Retina (tissue), 1 donor: ENCODE measurements around the gene GTF2F1.
"Not testable (repeated sequence)": the region's sequence is repeated elsewhere in the genome, so short reads cannot be mapped to it uniquely, and the experiment has no call there.

ENCODE experiments used
- DNase-seq: peaks from one replicate; pipeline ENCODE4 v3.0.0-alpha.2; 2016

Gene GTF2F1

DNA sequence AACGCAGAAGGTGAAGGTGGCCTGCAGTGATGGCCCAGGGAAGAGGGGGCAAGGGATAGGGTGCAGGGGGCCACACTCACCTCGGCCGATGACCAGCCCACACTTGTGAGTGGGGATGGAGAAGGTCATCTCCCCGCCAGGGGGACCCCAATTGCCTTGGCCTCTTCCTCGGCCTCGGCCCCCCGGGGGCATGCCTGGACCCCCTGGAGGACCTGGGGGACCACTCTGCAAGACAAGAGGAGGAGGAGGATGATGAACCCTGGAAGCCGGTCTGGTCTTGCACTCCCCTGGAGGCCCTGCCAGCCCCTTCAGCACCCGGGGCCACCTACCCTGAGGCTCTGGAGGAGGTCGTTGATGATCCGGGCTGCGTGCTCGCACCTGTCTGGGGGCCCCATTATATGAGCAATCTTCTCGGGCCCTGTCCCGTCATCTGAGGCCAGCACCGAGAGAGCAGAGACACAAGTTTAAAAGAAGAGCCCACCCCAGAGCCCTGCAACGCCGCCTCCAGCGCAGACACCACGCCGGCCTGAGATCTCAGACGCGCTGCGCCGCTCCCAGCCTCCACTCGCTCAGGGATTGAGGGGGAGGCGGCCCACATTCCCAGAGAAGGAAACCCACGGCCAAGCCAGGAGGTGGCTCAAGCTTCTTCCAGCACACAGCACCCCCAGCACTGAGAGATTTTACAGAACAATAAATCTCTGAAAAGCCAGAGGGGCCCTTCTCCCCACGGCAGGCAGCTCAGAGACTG, 23.9 kb upstream of the GTF2F1 start:
- DNase-seq = no peak

DNA sequence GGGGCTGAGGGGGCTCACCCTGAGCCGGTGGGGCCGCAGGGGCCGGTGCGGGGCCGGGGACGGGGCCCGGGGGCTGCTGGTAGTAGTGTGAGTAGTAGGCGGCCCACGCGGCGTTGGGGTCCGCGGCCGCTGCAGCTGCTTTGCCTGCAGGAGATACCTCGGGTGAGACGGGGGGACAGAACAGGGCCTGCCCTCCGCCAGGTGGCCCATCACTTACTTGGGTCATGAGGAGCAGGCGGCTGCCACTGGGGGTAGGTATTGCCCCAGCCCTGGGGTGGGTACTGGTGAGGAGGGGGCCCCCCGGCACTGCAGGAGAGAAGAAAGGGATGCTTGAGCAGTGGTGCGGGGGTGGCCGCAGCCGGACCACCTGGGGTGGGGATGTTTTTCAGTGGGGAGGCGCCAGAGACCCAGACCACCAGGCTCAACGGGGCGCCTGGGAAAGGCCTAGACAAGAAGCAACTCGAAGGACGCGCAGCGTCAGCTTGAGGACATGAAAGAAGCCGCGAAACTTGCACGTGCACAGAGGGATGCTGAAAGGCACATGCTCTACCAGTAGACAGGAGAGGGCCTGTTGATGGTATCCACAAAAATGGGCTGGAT, 22.7 kb upstream of the GTF2F1 start:
- no peak for DNase-seq

DNA sequence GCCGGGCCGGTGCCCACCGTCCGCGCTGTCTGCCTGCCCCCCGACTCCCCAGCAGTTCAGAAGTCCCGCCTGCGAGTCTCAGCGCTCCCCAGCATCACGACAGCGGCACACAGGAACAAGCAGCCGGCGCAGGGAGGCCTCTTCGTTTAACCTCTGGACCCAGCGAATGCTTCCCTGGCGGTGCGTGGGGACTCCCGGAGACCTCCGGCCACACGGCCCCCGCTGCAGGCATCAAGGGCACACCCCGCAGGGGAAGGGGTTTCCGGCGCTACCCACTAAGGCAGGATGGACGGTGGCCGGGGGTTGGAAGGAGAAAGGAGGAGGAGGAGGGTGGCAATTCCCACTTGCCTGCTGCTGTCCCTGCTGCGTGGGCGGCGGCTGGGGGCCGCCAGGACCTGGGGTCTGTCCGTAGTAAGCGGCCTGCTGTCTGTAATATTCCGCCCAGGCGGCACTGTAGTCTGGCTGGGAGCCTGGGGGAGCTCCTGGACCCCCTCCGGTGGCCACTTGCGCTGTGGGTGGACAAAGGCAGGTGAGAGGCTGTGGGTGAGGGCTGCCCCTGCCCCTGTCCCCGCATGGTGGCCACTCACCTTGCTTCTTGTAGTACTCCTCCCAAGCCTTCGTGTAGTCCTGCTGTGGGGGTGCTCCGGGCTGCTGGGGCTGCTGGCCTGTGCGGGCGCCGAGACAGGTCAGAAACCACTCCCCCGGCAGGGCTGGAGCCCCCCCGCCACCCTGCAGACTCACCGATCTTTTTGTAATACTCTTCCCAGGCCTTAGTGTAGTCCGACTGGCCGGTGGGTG, 22.0 kb upstream of the GTF2F1 start:
- no peak for DNase-seq

DNA sequence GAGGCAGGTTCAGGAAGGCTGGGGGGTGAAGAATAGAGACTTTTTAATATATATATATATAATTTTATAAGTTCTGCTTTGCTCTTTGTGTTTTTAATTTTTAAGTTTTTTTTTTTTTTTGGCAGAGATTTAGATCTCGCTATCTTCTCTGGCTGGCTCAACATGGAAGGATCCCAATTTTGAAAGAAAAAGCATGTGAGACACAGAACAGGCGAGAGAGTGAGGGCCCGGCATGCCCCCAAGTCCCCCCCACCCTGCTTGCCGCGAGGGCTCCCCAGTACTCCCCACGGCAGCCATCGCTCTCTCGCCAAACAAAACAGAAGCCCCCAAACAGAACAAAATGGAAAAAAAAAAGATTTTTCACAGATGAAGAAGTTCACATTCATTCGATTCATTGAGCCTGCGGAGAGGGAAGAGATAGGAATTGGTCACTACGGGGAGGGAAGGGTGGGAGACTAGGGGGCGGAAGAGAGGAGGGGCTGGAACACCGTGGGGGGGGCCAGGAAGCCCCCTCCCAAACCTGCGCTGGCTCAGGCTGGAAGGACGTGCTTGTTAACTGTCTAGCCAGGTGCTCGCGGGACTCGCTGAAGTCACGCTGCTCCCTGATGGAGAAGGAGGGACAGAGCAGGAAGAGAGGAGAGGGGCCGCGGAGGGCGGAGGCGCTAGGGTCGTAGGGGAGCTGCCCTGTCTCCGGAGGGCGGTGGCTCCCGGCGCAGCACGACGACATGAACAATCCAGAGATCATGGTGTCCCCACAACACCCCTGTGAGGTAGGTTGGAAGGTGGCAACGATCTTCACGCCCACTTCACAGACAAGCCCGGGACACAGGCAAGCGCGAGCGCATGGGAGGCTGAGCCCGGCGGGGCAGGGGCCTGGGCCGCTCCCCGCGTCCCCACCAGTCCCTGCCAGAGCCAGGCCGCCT, 21.0 kb upstream of the GTF2F1 start:
- DNase-seq = no peak

DNA sequence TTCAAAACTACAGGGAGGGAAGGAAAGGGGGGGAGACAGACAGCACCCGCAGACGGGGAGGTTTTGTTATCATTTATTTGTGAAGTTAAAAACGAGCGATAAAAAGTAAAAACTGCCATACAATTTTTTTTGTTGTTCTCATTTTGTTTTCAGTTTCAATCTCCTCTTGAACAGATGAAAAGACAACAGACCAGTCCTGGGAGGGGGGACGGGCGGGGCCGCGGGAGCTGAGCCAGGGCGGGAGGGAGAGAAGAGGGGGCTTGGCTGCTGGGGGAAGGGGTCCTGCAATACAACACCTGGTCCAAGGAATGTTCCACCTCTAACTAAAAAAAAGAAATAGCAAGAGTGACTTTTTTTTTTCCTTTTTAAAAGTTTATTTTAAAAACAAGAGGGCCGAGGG, 20.3 kb upstream of the GTF2F1 start:
- DNase-seq = no peak

DNA sequence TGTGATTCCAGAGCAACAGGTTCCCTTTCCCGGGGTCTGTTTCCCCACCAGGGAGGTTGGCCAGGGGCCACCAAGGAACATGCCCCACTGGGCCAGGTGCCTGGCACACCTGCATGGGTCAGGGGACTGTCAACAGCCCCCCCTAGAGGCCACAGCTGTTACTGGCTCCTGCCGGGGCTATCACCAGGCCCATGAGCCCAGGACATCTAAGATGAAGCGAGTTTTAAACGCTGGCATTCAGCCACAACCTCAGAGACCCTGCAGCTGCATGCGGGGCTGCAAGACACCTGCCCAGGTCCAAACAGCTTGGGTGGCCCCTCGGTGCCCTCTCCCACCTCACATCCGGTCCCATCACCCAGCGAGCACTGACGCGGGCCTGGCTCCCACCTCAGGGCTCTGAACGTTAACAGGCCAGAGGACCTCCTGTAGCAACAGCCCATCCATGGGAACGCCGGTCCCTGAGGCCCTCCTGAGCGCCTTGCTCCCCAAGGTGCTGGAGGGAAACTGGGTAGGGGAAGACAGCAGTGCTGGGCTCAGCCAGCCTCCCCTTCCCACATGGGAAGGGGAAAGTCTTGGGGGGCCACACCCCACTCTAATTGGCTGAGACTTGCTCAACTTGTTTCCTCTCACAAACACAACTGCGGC, 19.6 kb upstream of the GTF2F1 start:
- peak; percentile 52 for DNase-seq

DNA sequence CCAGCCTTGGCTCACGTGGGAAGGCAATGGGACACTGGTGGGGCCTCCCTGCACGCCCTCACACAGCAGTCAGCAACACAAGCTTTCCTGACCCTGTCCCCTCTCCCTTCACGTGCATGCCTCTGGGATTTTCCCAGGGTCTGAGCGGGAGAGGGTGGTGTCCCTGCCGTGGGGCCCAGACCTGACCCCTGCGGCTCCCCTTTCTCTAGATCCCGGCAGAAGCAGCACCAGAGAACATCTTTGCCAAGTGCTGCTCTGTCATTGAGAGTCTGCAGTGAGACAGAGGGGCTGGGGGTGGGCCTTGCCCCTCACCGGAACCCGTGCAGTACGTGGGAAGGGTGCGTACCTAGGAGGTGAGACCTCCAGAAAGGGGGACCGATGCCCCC, 19.1 kb upstream of the GTF2F1 start:
- no peak for DNase-seq

DNA sequence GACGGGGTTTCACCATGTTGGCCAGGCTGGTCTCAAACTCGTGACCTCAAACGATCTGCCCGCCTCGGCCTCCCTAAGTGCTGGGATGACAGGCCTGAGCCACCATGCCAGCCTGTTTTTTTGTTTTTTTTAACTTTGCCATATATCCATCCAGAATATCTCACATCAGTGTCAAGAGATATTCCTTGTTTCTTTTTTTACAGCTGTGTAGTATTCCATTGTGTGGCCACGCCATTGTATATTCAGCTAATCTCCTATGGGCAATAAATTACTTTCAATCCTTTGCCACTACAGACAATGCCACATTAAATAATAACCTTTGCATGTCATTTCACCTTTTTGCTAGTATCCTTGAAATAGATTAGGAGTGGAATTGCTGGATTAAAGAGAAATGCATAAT, 16.4 kb upstream of the GTF2F1 start:
- no peak for DNase-seq

DNA sequence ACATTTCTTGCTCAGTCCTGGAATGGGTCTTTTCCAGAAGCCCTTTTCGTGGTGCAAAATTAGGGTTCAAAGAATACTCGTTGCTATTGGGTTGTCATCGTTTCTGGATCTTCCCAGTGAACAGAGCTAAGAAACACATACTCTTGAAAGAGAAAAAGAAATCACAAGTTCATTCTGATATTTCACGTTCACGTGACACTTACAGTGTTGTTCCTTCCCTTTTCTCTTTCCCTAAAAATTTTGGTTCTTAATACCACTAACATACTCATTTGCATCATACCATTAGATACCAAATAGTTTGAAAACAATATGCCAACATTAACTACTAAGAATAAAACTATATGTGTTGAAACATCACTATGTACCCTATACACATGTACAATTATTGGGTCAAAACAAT, 13.4 kb upstream of the GTF2F1 start:
- DNase-seq = no peak

DNA sequence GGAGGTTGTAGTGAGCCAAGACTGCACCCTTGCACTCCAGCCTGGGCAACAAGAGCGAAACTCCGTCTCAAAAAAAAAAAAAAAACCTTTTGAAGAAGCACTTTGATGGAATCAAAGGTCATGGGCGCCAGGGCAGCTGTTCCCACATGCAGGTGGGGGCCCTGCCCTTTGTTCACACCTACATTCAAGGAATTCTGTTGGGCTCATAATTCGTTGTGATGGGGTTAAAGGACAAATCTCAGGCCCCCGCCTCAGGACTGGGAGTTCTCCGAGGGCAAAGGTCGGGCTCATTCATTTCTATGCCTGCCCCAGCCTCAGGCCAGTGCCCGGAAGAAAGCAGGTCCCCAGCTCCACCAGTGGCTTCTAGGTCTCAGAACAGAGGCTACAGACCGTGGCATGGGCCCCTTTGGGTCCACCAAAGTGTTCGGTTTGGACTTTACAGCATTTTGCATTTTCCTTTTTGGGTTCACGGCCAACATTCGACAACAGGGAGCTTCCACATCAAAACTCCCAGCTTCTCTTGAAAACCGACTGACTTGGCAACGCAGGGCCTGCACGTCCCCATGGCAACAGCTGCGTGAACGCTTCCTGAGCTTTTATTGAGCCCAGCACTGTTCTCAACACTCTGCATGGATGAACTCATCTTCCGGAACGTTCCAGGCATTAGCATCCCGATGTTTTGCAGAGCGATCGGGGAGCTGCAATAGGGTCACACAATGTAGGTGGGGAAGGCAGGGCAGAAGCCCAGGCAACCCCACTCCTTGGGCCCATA, 10.1 kb upstream of the GTF2F1 start:
- peak; percentile 87 for DNase-seq

DNA sequence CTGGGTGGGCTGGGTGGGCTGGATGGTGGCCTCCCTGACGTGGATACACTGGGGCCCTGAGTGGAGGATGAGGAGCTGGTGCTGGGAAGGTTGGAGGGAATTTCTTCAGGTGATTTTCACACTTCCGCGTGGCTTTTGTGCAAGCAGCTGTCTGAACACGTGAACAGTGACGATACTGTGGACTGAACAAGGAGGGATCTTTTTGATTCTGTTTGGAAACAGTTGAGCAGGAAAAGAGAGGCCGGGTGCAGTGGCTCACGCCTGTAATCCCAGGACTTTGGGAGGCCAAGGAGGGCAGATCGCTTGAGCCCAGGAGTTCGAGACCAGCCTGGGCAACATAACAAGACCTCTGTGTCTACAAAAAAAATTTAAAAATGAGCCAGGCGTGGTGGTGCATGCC, 9.1 kb upstream of the GTF2F1 start:
- DNase-seq = no peak

DNA sequence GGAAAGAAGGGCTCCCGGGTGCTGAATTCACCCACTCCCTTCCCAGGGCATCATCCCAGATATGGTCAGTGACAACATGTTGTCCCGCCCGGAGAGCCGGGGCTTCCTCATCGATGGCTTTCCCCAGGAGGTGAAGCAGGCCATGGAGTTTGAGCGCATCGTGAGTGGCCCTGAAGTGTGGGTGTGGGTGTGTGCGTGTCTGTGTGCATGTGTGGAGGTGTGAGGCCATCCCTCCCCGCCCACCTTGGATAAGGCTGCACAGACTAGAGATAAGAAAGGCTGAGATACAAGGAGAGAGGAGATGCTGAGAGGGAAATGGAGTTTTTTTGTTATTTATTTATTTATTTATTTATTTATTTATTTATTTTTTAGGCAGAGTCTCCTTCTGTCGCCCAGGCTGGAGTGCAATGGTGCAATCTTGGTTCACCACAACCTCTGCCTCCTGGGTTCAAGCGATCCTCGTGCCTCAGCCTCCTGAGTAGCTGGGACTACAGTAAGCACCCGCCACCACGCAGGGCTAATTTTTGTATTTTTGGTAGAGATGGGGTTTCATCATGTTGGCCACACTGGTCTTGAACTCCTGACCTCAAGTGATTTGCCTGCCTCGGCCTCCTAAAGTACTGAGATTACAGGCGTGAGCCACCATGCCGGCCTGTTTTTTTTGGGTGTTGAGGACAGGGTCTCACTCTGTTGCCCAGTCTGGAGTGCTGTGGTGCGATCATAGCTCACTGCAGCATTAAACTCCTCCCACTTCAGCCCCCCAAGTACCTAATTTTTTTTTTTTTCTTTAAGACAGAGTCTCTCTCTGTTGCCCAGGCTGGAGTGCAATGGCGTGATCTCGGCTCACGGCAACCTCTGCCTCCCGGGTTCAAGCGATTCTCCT, 7.3 kb upstream of the GTF2F1 start:
- not testable (repeated sequence) for DNase-seq

DNA sequence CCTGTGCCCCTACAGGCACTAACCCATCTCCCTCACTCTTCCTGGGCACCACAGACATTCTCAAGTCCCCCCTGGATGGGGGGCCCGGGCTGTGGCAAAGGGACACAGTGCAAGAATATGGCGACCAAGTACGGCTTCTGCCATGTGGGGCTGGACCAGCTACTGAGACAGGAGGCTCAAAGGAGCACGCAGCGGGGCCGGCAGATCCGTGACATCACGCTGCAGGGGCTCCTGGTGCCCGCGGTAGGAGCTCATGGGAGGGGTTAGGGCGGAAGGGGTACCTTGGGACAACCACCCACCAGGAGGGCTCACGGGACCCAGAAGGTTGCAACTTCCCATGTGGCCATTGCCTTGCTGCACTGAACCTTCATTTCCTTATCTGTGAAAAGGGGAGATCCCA, 3.3 kb upstream of the GTF2F1 start:
- no peak for DNase-seq

DNA sequence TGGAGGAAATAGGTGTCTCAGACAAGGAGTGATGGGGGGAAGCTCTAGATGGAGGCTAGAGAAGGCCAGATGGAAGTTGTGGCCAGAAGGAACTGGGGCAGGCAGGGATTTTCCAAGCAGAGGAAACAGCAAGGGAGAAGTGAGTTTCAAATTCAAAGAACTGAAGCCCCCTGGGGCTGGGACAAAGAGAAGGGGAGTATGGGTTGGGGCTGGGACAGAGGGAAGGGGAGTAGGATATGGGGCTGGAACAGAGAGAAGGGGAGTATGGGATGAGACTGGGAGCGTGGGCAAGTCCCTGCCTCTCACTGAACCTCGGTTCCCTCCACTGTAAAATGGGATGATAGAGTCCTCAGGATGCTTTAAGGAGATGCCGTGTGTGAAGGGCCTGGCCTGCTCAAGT, 1.9 kb upstream of the GTF2F1 start:
- no peak for DNase-seq

DNA sequence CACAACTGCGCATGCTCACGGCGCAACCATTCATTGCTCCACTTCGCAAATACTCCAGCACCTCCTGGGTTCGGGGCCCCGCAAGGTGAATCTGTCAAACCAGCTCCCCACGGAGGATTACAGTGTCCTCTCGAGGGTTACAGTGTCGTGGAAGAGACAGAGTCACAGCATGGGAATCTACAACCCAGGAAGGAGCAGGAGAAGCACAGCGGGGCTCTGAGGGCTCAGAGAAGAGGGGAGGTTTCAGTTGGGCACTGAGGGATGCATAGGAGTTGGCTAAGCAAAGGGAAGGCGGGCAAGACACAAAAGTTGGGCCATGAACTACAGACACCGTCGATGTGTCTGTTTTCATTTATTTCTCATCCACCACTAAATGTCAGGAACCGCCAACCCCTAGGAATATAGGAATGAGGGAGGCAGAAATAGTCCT, 1.0 kb upstream of the GTF2F1 start:
- DNase-seq = no peak

DNA sequence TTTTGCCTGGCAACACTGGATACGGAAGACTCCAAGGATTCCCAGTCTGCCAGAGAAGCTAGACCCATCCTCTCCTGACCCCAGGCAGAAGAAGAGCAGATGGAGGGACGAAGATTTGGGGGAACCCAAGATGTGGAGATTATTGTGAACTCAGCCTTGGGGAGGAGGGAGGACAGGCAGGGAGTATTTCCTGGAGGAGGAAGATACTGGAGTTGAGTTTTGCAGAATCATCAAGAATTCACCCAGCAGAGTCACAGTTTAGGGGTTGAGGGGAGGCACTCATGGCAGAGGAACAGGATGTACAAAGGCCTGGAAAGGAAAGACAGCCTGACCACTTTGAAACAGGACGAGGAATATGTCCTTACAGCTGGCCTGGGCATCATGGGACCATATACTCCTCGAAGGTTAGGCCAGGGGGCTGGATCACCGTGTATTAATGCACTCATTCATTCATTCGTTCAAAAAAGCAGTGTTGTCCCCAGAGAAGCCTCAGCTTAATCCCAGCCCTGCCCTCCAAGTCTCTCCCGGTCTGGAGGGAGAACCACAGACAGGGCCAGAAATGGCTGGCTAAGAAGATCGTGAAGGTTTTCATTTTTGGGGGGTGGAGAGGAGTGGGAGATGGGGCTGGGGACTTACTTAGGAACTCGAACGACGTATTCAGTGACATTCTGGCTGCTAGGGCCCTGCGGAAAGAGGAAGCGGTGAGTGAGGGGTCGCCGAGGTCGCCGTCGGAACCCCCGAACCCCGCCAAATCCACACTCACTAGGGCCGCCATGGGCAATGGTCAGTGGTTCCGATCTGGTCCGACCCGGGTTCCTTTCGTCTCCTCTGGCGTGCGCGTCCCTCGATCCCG, 517 bp downstream of the GTF2F1 start:
- no peak for DNase-seq

DNA sequence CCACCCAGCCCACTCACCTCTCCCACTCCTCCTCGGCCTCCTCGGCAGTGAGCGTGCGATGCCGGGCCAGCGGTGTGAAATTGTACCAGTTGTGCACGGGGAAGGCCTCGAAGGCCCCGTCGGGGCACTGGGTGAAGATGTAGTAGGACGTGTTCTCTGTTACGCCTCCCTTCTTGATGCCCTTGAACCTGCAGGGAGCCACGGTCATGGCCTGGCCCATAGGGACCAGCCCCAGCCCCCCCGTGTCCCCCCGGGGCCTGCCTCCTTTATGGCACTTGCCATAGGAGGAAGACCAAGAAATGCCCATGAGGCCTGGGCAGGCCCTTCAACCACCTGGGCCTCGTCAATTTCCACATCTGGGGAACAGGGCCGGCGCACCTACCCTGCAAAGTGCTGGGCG, 5.6 kb downstream of the GTF2F1 start:
- DNase-seq = no peak

DNA sequence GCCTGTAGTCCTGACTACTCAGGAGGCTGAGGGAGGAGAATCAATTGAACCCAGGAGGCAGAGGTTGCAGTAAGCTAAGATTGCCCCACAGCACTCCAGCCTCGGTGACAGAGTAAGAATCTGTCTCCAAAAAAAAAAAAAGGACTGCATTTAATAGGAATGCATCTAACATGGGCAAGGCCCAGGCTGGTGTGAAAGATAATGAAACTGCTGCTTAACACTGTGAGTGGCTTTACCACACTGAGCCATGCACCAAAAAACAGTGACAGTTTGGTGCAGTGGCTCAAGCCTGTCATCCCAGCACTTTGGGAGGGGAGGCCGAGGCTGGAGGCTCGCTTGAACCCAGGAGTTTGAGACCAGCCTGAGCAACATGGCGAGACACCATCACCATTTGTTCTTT, 8.6 kb downstream of the GTF2F1 start:
- no peak for DNase-seq

DNA sequence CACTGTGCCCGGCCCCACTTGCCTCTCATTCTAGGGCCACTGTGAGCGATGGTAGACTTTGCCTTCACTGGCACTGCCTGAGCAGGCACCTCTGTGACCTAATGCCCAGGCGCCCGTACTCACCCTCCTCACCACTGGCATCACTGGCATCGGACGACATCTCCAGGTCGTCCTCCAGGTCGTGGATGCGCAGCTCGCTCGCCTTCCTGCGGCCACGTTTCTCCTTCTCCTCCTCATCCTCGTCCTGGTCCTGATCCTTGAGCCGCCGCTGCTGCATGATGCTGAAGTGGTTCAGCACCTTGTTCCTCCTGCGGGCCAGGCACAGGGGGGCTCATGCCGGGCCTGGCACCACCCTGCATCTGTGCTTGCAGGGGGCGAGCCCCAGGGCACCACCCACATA, 9.8 kb downstream of the GTF2F1 start:
- no peak for DNase-seq
